H9 (cell line): ENCODE results near the gene TMEM9. TPM values are rescaled to one million over a fixed set of nuclear protein-coding genes. Genes with fewer than 3 reads are reported as not detected.

Experiments used
- DNase-seq: peaks from one replicate; pipeline ENCODE4 v3.0.0-alpha.2; 2017
- H2AFZ ChIP-seq: one replicate; pipeline ENCODE4 v1.6.1; 2013; ENCODE audit warnings: mild to moderate bottlenecking, low read length, control low read depth, moderate library complexity
- H2AK5ac ChIP-seq: 2 replicates; pipeline ENCODE4 v1.6.1; 2013; ENCODE audit warnings: low read length, control low read depth, mixed read lengths; ENCODE audit not compliant: insufficient read length
- H2BK120ac ChIP-seq: one replicate; pipeline ENCODE4 v1.6.1; 2013; ENCODE audit warnings: low read depth, mild to moderate bottlenecking, low read length, control low read depth, inconsistent platforms; ENCODE audit not compliant: poor library complexity, severe bottlenecking
- H2BK12ac ChIP-seq: 2 replicates; pipeline ENCODE4 v1.6.1; 2013; ENCODE audit warnings: low read length, control low read depth, mixed read lengths, low read depth; ENCODE audit not compliant: insufficient read length
- H2BK15ac ChIP-seq: 2 replicates; pipeline ENCODE4 v1.6.1; 2013; ENCODE audit warnings: low read depth, low read length, control low read depth
- H2BK20ac ChIP-seq: one replicate; pipeline ENCODE4 v1.6.1; 2013; ENCODE audit warnings: low read depth, mild to moderate bottlenecking, low read length, control low read depth, inconsistent platforms; ENCODE audit not compliant: poor library complexity, severe bottlenecking
- H2BK5ac ChIP-seq: 2 replicates; pipeline ENCODE4 v1.6.1; 2013; ENCODE audit warnings: low read length, control low read depth, mixed read lengths; ENCODE audit not compliant: insufficient read length
- H3K14ac ChIP-seq: 2 replicates; pipeline ENCODE4 v1.6.1; 2013; ENCODE audit warnings: low read length, control low read depth; ENCODE audit not compliant: insufficient read depth
- H3K18ac ChIP-seq: 2 replicates; pipeline ENCODE4 v1.6.1; 2013; ENCODE audit warnings: low read depth, mild to moderate bottlenecking, mixed read lengths, low read length, control low read depth; ENCODE audit not compliant: insufficient read length
- H3K23ac ChIP-seq: 2 replicates; pipeline ENCODE4 v1.6.1; 2013; ENCODE audit warnings: low read length, control low read depth, mixed read lengths, low read depth; ENCODE audit not compliant: insufficient read length
- H3K23me2 ChIP-seq: 2 replicates; pipeline ENCODE4 v1.6.1; 2013; ENCODE audit warnings: low read depth, mild to moderate bottlenecking, mixed read lengths, low read length, control low read depth; ENCODE audit not compliant: insufficient read length, poor library complexity, severe bottlenecking
- H3K27ac ChIP-seq: 2 replicates; pipeline ENCODE4 v1.5.1; 2013; ENCODE audit warnings: low read length, control low read depth, mixed read lengths, low read depth; ENCODE audit not compliant: insufficient read length
- H3K27me3 ChIP-seq: 2 replicates; pipeline ENCODE4 v1.6.1; 2013; ENCODE audit warnings: low read length, control low read depth, inconsistent platforms; ENCODE audit not compliant: insufficient read depth
- H3K4ac ChIP-seq: 2 replicates; pipeline ENCODE4 v1.6.1; 2013; ENCODE audit warnings: low read depth, mild to moderate bottlenecking, control low read depth, inconsistent platforms, low read length, moderate library complexity
- H3K4me1 ChIP-seq: 2 replicates; pipeline ENCODE4 v1.6.1; 2013; ENCODE audit warnings: low read length, control low read depth, inconsistent platforms; ENCODE audit not compliant: insufficient read depth
- H3K4me2 ChIP-seq: 2 replicates; pipeline ENCODE4 v1.6.1; 2013; ENCODE audit warnings: low read length, control low read depth, mixed read lengths; ENCODE audit not compliant: insufficient read length, insufficient read depth
- H3K56ac ChIP-seq: 2 replicates; pipeline ENCODE4 v1.6.1; 2013; ENCODE audit warnings: low read depth, mild to moderate bottlenecking, mixed read lengths, low read length, control low read depth; ENCODE audit not compliant: insufficient read length
- H3K79me1 ChIP-seq: 2 replicates; pipeline ENCODE4 v1.6.1; 2013; ENCODE audit warnings: low read depth, mild to moderate bottlenecking, moderate library complexity, low read length, control low read depth, inconsistent platforms; ENCODE audit not compliant: insufficient read depth, poor library complexity, severe bottlenecking
- H3K79me2 ChIP-seq: 2 replicates; pipeline ENCODE4 v1.6.1; 2013; ENCODE audit warnings: low read length, control low read depth, inconsistent platforms; ENCODE audit not compliant: insufficient read depth
- H3K9ac ChIP-seq: 2 replicates; pipeline ENCODE4 v1.6.1; 2013; ENCODE audit warnings: low read length, control low read depth, mixed read lengths; ENCODE audit not compliant: insufficient read length; ENCODE audit errors: extremely low read depth
- H3K9me3 ChIP-seq: one replicate; pipeline ENCODE4 v1.6.1; 2013; ENCODE audit warnings: low read depth, low read length, inconsistent platforms; ENCODE audit not compliant: control insufficient read depth
- H3T11ph ChIP-seq: one replicate; pipeline ENCODE4 v1.6.1; 2013; ENCODE audit warnings: mild to moderate bottlenecking, low read length, control low read depth, inconsistent platforms
- H4K20me1 ChIP-seq: one replicate; pipeline ENCODE4 v1.6.1; 2013; ENCODE audit not compliant: control insufficient read depth, insufficient read length, insufficient read depth
- H4K5ac ChIP-seq: 2 replicates; pipeline ENCODE4 v1.6.1; 2013; ENCODE audit warnings: low read depth, mild to moderate bottlenecking, mixed read lengths, low read length, control low read depth; ENCODE audit not compliant: insufficient read length
- H4K8ac ChIP-seq: replicated peaks from 2 replicates; pipeline ENCODE4 v1.6.1; 2013; ENCODE audit warnings: low read length, control low read depth, mixed read lengths, low read depth; ENCODE audit not compliant: insufficient read length
- H4K91ac ChIP-seq: 2 replicates; pipeline ENCODE4 v1.6.1; 2013; ENCODE audit warnings: low read depth, mild to moderate bottlenecking, moderate library complexity, mixed read lengths, low read length, control low read depth; ENCODE audit not compliant: insufficient read length
- H3K27ac Mint-ChIP-seq, 3 experiments: 2 replicates in 2 of 3; 3 replicates in 1 of 3; pipeline ENCODE4 v1.8.0; 2020 to 2021; ENCODE audit warnings: mixed read lengths in 3 of 3, mild to moderate bottlenecking in 1 of 3, moderate library complexity in 1 of 3
- H3K27me3 Mint-ChIP-seq: 2 replicates; pipeline ENCODE4 v1.8.0; 2021; ENCODE audit warnings: low read depth, mild to moderate bottlenecking, moderate library complexity, mixed read lengths
- H3K36me3 Mint-ChIP-seq, 3 experiments: 2 replicates in 2 of 3; 3 replicates in 1 of 3; pipeline ENCODE4 v1.8.0; 2020 to 2021; ENCODE audit warnings: low read depth in 3 of 3, mixed read lengths in 3 of 3; ENCODE audit not compliant: insufficient read depth in 1 of 3
- H3K4me1 Mint-ChIP-seq, 2 experiments: 2 replicates each; pipeline ENCODE4 v1.8.0; 2020; ENCODE audit warnings: mixed read lengths in 2 of 2
- H3K4me3 Mint-ChIP-seq, 2 experiments: 2 replicates in 1 of 2; 3 replicates in 1 of 2; pipeline ENCODE4 v1.8.0; 2020 to 2021; ENCODE audit warnings: mild to moderate bottlenecking in 2 of 2, mixed read lengths in 2 of 2, moderate library complexity in 1 of 2
- H3K9me3 Mint-ChIP-seq, 2 experiments: 2 replicates in 1 of 2; 3 replicates in 1 of 2; pipeline ENCODE4 v1.8.0; 2020; ENCODE audit warnings: mild to moderate bottlenecking in 2 of 2, mixed read lengths in 2 of 2, moderate library complexity in 1 of 2
- WGBS: extraction: QIAGEN DNeasy Blood & Tissue Kit; methylation state at CpG from one replicate; pipeline ENCODE4 v1.1.7; 2013; ENCODE audit warnings: missing lambda C conversion rate, low lambda C conversion rate, mixed read lengths; ENCODE audit not compliant: insufficient read length; ENCODE audit errors: extremely low coverage; 5-methylcytosine and 5-hydroxymethylcytosine counted together
- total RNA-seq: library from RNA; stranded (reverse); gene quantifications from 2 replicates; pipeline ENCODE4 v1.2.1, GENCODE V29; 2021
- TF ChIP-seq, protein P1 (sequence below): fragments of 200-600 bp; sonication (generic); conservative IDR thresholded peaks from 3 replicates; pipeline ENCODE4 v1.8.0; 2021; ENCODE audit warnings: antibody characterized with exemption, mild to moderate bottlenecking

Gene TMEM9
- total RNA-seq, 1 experiment from 2014 or later: 93.4 TPM

DNA sequence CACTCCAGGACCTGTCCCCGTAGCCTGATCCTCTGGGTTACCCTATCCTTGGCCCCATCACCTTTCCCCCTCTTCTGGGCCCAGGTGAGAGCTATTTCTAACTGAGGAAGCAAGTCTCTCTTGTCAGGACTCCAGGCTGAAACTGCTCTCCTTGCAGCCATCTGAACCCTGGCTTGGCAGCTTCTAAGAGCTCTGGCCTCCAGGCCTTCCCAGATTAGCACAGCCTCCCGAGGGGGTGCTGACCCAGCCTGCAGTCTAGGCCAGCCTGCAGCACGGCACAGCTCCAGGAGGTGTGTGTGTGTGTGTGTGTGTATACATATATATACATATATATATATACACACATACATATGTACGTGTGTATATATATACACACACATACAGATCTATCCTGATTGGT is 59.4 kb downstream of the TMEM9 start:
- no peaks in the 10 kb centered on the region for H3K9me3 Mint-ChIP-seq
- no peaks in the 10 kb centered on the region for H3K23me2 ChIP-seq
- H4K91ac ChIP-seq: no peak overlapping the region
- no peak overlapping the region for H4K8ac ChIP-seq
- no peaks in the 10 kb centered on the region for H4K20me1 ChIP-seq
- H3K27me3 ChIP-seq: no peaks in the 10 kb centered on the region; the same call in 1 of the 2 replicates
- H3K4me1 Mint-ChIP-seq: peaks cover 8 to 13% of the 10 kb centered on the region in 2 experiments
- H3K14ac ChIP-seq: no peak overlapping the region; the same call in 1 of the 2 replicates
- H3K4me1 ChIP-seq: no peaks in the 10 kb centered on the region
- no peak overlapping the region; a peak in 1 of 7 replicates for H3K27ac Mint-ChIP-seq
- H3K4ac ChIP-seq: no peak overlapping the region
- peaks cover 1% of the 10 kb centered on the region for H3K27me3 Mint-ChIP-seq
- no CpG with 5 or more reads among the region's 4 CpGs for WGBS
- H3K79me1 ChIP-seq: no peaks in the 10 kb centered on the region
- no peak overlapping the region for H3K18ac ChIP-seq
- no peak overlapping the region for H2AK5ac ChIP-seq
- H3K23ac ChIP-seq: no peak overlapping the region
- TF ChIP-seq, protein P1, sequence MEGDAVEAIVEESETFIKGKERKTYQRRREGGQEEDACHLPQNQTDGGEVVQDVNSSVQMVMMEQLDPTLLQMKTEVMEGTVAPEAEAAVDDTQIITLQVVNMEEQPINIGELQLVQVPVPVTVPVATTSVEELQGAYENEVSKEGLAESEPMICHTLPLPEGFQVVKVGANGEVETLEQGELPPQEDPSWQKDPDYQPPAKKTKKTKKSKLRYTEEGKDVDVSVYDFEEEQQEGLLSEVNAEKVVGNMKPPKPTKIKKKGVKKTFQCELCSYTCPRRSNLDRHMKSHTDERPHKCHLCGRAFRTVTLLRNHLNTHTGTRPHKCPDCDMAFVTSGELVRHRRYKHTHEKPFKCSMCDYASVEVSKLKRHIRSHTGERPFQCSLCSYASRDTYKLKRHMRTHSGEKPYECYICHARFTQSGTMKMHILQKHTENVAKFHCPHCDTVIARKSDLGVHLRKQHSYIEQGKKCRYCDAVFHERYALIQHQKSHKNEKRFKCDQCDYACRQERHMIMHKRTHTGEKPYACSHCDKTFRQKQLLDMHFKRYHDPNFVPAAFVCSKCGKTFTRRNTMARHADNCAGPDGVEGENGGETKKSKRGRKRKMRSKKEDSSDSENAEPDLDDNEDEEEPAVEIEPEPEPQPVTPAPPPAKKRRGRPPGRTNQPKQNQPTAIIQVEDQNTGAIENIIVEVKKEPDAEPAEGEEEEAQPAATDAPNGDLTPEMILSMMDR: no peak
- H3K36me3 Mint-ChIP-seq: no peaks in the 10 kb centered on the region
- H3K9ac ChIP-seq: no peak overlapping the region
- no peak overlapping the region for H4K5ac ChIP-seq
- no peak overlapping the region for H3K4me3 Mint-ChIP-seq
- no peak overlapping the region for H3K4me2 ChIP-seq
- no peak overlapping the region for H3T11ph ChIP-seq
- H3K9me3 ChIP-seq: no peaks in the 10 kb centered on the region
- no peaks in the 10 kb centered on the region for H3K79me2 ChIP-seq
- H2BK20ac ChIP-seq: no peak overlapping the region
- DNase-seq: no peak
- no peak overlapping the region for H2BK12ac ChIP-seq
- no peak overlapping the region for H2BK5ac ChIP-seq
- no peak overlapping the region for H2AFZ ChIP-seq
- H2BK120ac ChIP-seq: no peak overlapping the region
- H3K27ac ChIP-seq: no peak overlapping the region
- H2BK15ac ChIP-seq: no peak overlapping the region
- H3K56ac ChIP-seq: no peak overlapping the region
